GM18520 (cell line): ENCODE measurements around the gene NDFIP2.

Experiments used
- ATAC-seq: cut with Tn5 transposase; IDR thresholded peaks from one replicate; pipeline ENCODE4 v1.9.1; 2021; ENCODE audit not compliant: unreplicated experiment

Gene NDFIP2, protein sequence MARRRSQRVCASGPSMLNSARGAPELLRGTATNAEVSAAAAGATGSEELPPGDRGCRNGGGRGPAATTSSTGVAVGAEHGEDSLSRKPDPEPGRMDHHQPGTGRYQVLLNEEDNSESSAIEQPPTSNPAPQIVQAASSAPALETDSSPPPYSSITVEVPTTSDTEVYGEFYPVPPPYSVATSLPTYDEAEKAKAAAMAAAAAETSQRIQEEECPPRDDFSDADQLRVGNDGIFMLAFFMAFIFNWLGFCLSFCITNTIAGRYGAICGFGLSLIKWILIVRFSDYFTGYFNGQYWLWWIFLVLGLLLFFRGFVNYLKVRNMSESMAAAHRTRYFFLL

GRCh38 chr13:79480954-79481684 lies at the start of gene NDFIP2:
Gene NDFIP2, plus strand, starts transcription at chr13:79481155. Its CDS starts 49 bp downstream, at chr13:79481204.
- ATAC-seq, result peak; percentile 87

DNA sequence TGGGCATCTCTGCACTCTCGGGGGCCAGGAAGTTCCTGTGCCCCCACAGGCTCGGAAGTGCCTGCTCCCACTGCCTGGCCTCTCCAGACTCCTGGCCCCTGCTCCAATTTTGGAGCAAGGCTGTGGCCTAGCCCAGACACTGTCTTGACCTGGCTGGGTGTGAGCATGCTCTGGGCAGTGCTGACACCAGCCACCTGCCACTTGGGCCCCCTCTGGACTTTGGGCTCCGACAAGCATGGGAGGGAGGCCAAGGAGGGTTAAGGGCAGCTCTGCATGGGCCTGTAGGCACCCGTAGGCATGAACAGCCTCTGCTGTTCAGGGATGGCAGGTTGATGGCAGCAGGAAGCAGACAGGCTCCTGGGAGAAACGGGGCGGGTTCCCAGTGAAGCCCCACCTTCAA lies 48.9 kb upstream of the NDFIP2 start:
- ATAC-seq, result no peak

DNA sequence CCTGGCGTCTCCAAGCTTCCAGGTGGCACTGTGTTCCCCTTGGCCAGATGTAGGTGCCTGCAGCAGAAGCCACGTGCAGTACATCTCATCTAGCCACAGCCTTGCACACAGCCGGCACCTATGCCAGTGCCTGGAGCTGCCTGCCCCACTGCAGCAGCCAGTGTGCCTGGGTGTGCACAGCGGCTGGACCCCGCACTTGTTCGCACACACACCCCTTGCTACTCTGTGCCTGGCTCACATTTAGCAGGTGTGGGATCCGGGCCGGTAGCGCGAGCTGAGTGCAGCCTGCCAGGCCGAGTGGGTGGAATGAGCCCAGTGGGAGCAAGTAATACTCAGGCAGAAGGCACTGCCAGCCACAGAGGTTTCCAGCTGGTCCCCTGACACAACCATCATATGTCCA lies 48.0 kb upstream of the NDFIP2 start:
- no peak for ATAC-seq

GRCh38 chr13:79434556-79434955 lies 46.4 kb upstream of the NDFIP2 start:
- no peak for ATAC-seq

DNA sequence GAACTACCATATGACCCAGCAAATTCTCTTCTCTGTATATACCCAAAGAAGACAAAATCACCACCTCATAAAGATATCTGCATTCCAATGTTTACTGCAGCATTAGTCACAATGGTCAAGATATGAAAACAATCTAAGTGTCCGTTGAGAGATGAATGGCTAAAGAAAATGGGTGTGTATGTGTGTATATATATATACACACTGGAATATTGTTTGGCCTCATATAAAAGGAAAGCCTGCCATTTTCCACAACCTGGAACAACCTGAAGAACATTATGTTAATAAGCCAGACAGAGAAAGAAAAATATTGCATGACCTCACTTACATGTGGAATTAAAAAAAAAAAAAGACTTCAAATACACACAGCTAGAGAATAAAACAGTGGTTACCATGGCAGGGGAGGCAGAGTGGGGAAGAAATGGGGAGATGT lies 45.4 kb upstream of the NDFIP2 start:
- no peak for ATAC-seq

DNA sequence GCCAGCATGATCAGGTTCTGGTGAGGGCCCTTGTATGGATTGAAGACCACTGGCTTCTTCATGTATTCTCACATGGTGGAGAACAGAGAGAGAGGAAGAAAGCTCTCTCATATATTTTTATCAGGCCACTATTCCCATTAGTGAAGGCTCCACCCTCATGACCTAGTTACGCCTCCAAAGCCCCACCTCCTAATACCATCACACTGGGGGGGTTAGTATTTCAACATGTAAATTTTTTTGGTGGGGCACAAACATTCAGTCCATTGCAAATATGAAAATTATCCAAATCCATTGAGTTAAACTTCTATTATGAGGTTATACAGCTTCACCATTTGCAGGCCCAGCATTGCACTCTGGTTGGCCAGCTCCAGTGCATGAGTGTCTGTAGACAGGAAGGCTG lies 41.7 kb upstream of the NDFIP2 start:
- ATAC-seq, result no peak

GRCh38 chr13:79440958-79441528 lies 39.9 kb upstream of the NDFIP2 start:
- ATAC-seq, result no peak

- ATAC-seq, result no peak
Observed at GRCh38 chr13:79442221-79442620, 38.7 kb upstream of the NDFIP2 start.

DNA sequence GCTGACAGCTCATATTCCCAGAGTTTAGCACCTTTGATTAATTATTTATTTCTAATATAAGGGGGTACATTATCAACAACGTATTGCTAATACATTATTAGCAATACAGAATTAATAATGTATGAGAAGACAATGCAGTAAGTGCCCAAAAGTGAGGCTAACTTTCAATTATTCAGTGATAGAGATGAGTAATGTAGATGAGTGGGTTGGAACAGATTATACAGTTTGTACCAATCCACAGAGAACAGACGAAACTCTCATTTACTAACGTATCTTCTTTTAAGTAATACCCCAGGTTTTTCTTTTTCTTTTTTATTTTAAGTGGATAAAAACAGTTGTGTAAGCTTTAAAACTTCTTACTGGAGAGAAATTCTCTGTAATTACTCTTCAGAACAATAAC lies 38.2 kb upstream of the NDFIP2 start:
- no peak for ATAC-seq

GRCh38 chr13:79445968-79446645 lies 34.8 kb upstream of the NDFIP2 start:
- ATAC-seq, result no peak

GRCh38 chr13:79447141-79447540 lies 33.8 kb upstream of the NDFIP2 start:
- no peak for ATAC-seq

DNA sequence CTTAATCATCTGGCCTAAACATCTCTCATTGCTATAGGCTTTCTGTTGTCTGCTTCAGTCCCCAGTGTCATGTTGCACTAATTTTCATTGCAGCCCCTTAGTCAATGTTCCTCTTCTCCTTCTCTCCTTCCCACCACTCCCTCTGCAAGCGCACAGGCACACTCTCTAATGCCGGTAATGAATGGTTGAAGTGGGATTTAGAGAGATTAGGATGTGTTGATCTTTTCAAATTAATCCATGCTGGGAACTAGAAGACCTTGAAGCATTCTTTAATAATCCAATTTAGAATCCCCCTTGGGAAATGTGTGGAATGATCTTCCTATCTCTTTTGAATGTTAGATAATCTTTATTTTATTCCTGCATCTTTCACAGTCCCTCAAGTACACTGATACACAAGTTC lies 33.2 kb upstream of the NDFIP2 start:
- ATAC-seq, result no peak

GRCh38 chr13:79448413-79448812 lies 32.5 kb upstream of the NDFIP2 start:
- no peak for ATAC-seq

DNA sequence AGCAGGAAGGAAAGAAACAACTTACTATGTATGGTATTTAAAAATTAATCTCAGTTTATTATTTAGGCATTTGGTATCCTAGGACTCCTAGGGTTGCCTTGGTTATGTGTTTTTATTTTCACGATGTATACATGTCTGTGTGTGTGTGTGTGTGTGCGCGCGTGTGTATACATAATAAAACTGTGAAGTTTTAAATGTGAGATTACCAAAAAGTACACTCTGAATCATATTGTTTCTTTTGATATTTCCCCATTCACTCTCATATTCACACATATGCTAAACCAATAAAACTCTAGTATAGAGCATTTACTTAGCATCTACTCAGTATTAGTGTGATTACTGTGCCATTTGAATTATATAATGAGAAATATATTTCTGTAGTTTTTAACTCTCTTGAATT lies 30.8 kb upstream of the NDFIP2 start:
- no peak for ATAC-seq

- peak; percentile 99 for ATAC-seq
Observed at GRCh38 chr13:79451500-79451962, 29.4 kb upstream of the NDFIP2 start.

DNA sequence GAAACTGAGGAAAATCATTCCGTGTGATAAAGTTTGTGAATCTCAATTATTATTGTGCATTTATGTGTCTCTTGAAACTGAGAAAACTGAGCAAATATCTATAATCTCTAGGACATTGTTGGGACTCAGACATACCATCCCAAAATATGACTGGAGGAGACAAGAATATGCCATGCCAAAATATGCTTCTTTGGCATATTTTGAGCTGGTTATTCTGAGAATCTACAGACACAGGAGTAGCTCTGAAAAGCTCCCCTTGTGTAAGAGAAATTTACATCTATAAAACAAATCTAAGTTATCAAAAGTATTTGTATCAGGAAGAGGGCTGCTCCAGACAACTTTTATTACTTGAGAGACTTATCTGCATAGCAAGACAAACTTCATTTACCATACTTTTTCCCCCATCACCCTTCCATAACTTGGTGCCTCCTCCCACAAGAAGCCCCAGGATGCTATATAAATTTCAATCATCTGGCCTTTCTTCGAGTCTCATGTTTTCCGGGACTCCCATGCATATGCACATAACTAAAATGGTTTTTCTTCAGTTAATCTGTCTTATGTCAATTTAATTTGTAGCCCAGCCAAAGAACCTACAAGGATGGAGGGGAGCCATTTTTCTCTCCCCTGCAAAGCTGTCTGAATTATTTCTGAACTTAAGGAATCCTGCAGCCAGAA lies 28.6 kb upstream of the NDFIP2 start:
- ATAC-seq, result no peak

DNA sequence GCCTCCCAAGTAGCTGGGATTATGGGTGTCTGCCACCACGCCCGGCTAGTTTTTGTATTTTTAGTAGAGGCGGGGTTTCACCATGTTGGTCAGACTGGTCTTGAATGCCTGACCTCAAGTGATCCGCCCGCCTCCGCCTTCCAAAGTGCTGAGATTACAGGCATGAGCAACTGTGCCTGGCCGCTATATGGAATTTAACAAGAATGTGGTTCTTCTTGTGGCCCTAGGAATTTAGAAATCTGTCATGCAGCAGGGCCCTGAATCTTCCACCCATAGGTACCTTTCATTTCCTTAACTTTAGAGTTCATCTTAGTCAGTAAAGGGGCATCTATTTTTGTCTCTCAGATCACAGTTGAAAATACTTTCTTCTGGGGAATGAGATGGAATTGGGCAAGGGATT lies 25.6 kb upstream of the NDFIP2 start:
- ATAC-seq, result no peak

- no peak for ATAC-seq
Observed at GRCh38 chr13:79456051-79456450, 24.9 kb upstream of the NDFIP2 start.

GRCh38 chr13:79456656-79457365 lies 24.1 kb upstream of the NDFIP2 start:
- no peak for ATAC-seq

DNA sequence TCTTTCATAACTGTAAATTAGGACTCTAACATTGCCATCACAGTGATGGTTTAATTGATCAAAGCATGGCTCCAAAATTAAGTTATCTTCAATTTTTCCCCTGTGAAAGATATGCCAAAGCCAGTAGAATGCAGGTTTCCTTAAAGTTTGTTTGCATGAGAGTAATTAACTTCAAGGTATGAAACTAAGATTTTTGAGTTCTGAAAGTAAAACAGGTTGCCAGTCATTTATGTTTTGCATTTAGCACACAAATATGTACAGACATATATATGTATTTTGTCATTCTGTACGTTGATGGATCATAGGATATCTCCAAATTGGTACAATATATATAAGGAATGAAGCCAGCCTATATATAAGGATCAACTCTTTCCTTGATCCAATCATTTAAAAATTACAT lies 23.6 kb upstream of the NDFIP2 start:
- no peak for ATAC-seq
